ENCODE results near the gene MBP. TPM values are rescaled to one million over a fixed set of nuclear protein-coding genes. Genes with fewer than 3 reads are reported as not detected.

Gene MBP
- total RNA-seq, 1 experiment from 2014 or later: 88.8 TPM

GRCh38 chr18:77109648-77110019, 22.9 kb downstream of the MBP start:
- DNase-seq (ENCODE audit: low read depth, low spot score) (no peak), ATAC-seq (no peak)
- H3K36me3 ChIP-seq (ENCODE audit: control insufficient read depth, insufficient read depth, low read length): no peaks in the 10 kb centered on the region
- no peak overlapping the region for H3K4me3 ChIP-seq (ENCODE audit: low read depth in 2 of 2, low read length in 2 of 2)
- in situ Hi-C loops (cut with HindIII; ENCODE audit: low pct_unique_long_range_greater_than_20kb, low sequenced_read_pairs) (no loop called here), intact Hi-C loops (cut with micrococcal nuclease; ENCODE audit: unreplicated experiment) (loop anchor here (5.0 kb wide), 1 partner anchor 103 kb away; no protein-coding TSS in a partner anchor)
- H3K27ac ChIP-seq (ENCODE audit: low read length): peak overlapping the region; percentile 95
- no TSS peak for BruUV-seq (replicated peaks)
- no peak for TF ChIP-seq CTCF (IDR thresholded peaks at IDR 0.05)
- no peak for TF ChIP-seq REST (IDR thresholded peaks at IDR 0.05; ENCODE audit: insufficient read depth in 1 of 2, low read depth in 2 of 2, low read length in 1 of 2)
- TF ChIP-seq TCF7L2 (IDR thresholded peaks at IDR 0.05; ENCODE audit: low read depth, low read length): no peak
- TF ChIP-seq POLR2AphosphoS5 (IDR thresholded peaks at IDR 0.05; ENCODE audit: low read depth, low read length): no peak; the same call in 1 of the 2 replicates
- TF ChIP-seq SIN3A (IDR thresholded peaks at IDR 0.05; ENCODE audit: borderline replicate concordance, insufficient read depth, low read depth, low read length): no peak
- no peaks in the 10 kb centered on the region for H3K27me3 ChIP-seq (ENCODE audit: control insufficient read depth, insufficient read depth, low read length)
- ChIA-PET CTCF (no interaction called here), POLR2A (no interaction called here)
- H3K4me1 ChIP-seq (ENCODE audit: control insufficient read depth, insufficient read depth, low read length): peaks cover 100% of the 10 kb centered on the region
- H3K9me3 ChIP-seq (ENCODE audit: control insufficient read depth, insufficient read depth, low read depth, low read length): no peaks in the 10 kb centered on the region

GRCh38 chr18:77108821-77109647, 23.5 kb downstream of the MBP start:
- DNase-seq (ENCODE audit: low read depth, low spot score) (no peak), ATAC-seq (no peak)
- intact Hi-C loops (cut with micrococcal nuclease; ENCODE audit: unreplicated experiment): no loop called here
- TF ChIP-seq TCF7L2 (IDR thresholded peaks at IDR 0.05; ENCODE audit: low read depth, low read length): no peak
- TF ChIP-seq REST (IDR thresholded peaks at IDR 0.05; ENCODE audit: insufficient read depth in 1 of 2, low read depth in 2 of 2, low read length in 1 of 2): no peak
- no peak for TF ChIP-seq CTCF (IDR thresholded peaks at IDR 0.05)
- no peak for TF ChIP-seq POLR2AphosphoS5 (IDR thresholded peaks at IDR 0.05; ENCODE audit: low read depth, low read length)
- no peak for TF ChIP-seq SIN3A (IDR thresholded peaks at IDR 0.05; ENCODE audit: borderline replicate concordance, insufficient read depth, low read depth, low read length)
- peak overlapping the region in 1 of 2 experiments; percentile 37; a peak in 2 of 4 replicates for H3K4me3 ChIP-seq (ENCODE audit: low read depth in 2 of 2, low read length in 2 of 2)
- in situ Hi-C loops (cut with HindIII; ENCODE audit: low pct_unique_long_range_greater_than_20kb, low sequenced_read_pairs): no loop called here
- no peaks in the 10 kb centered on the region for H3K27me3 ChIP-seq (ENCODE audit: control insufficient read depth, insufficient read depth, low read length)
- peaks cover 100% of the 10 kb centered on the region for H3K4me1 ChIP-seq (ENCODE audit: control insufficient read depth, insufficient read depth, low read length)
- ChIA-PET POLR2A (interaction anchor here (0.6 kb wide), 1 partner anchor 13 kb away, joined by 3 read pairs; no protein-coding TSS in a partner anchor), CTCF (no interaction called here)
- no peaks in the 10 kb centered on the region for H3K9me3 ChIP-seq (ENCODE audit: control insufficient read depth, insufficient read depth, low read depth, low read length)
- H3K27ac ChIP-seq (ENCODE audit: low read length): peak overlapping the region; percentile 95
- BruUV-seq (replicated peaks): no TSS peak
- no peaks in the 10 kb centered on the region for H3K36me3 ChIP-seq (ENCODE audit: control insufficient read depth, insufficient read depth, low read length)
